GM19328 (cell line): ENCODE data around the gene IKZF3.
"Not testable (repeated sequence)": the region's sequence is repeated elsewhere in the genome, so short reads cannot be mapped to it uniquely, and the experiment has no call there.

ENCODE experiments used
- ATAC-seq: cut with Tn5 transposase; IDR thresholded peaks from one replicate; pipeline ENCODE4 v1.9.1; 2021; ENCODE audit warnings: mild to moderate bottlenecking, moderate library complexity; ENCODE audit not compliant: unreplicated experiment

IKZF3 gene

DNA sequence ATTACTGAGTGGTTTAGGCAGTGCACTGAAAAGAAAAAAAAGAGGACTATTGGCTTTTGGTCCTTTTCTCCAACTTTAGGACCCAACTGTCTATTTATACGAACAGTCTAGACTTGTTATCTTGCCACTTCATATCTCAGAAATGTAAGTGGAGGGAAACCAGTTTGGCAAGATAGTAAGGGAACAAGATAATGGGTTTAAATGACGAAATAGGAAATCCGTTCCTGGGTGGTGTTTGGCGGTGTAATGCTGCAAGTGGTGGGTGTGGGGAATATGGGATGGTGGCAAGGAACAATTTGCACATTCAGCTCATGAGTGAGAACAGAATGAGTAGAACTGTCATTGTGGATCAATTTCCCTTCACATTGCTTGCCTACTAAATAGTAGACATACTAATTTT, 81.6 kb downstream of the IKZF3 start:
- ATAC-seq = no peak

DNA sequence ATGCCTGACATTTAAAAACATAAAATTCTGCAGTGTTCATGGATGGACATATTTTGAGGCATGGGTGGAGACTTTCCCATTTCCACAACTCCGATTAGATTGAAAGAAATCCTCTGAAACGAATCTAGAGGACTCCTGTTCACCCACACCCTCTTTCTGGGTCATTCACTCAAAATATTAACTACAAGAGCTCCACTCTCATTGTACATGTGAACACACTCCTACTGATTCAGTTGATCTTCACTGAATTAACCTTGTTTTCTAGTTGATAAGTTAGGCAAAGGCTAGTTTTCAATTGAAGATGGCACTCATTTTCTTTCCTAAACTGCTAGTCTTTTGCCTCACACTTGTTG, 82.3 kb downstream of the IKZF3 start:
- ATAC-seq = no peak

GRCh38 chr17:39781031-39781860, 82.9 kb downstream of the IKZF3 start:
- ATAC-seq = no peak

- no peak for ATAC-seq
These were observed 86.4 kb downstream of the IKZF3 start for GRCh38 chr17:39777534-39778365.

GRCh38 chr17:39776252-39776651, 87.9 kb downstream of the IKZF3 start:
- no peak for ATAC-seq

GRCh38 chr17:39775031-39775430, 89.1 kb downstream of the IKZF3 start:
- no peak for ATAC-seq

DNA sequence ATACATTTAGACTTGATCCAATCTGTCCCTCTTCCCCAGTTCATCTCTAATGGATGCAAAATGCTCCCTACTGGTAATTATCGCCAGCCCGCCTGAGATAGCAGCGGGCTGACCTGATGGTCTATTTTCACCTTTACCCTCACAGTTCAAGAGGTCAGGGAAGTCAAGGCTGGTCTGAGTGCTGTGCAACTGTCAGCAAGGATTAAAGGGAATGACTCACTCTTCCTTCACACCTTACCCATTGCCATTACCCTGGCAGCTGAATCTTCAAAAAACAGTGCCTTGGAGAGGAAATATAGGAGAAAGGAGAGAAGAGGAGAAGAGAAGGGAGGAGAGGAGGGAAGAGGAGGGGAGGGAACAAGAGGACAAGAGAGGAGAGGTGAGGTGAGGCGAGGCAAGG, 90.1 kb downstream of the IKZF3 start:
- no peak for ATAC-seq

DNA sequence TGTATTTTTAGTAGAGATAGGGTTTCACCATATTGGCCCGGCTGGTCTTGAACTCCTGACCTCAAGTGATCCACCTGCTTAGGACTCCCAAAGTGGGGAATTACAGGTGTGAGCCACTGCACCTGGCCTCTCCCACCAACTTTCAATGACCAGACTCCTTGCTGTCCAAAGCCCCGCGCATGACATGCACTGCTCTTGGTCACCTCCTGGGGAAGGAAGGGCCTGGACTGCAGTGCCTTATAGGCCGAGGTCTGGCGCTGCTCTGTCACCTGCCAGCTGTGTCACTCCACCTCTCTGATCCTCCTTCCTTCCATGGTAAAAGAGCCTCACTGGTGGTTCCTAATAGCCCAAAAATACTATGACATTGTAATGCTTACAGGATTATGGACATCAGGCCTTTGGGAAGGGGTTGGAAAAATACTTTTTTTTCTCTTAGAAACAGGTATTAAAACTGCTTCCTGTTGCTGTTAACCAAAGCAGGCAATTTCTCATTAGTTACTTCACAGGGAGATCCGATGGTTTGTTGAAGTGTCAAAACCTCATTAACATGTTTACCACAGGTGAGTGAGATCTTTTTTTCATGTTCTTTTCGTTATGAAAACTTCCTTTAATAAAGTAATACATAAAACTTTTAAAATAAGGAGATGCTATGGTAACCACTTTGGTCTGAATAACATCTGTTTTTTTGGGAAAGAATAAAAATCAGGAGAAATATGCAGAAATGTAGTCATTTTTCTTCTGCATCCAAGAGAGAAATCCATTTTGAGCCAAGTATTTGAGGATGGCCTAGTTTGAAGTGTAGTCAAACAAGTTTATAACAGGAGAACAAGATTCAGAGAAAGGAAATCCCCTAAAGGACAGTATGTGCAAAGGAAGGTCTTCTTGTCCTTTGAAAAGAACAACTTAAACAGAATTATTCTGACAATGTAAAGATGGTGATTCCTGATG, 90.9 kb downstream of the IKZF3 start:
- ATAC-seq = no peak

- ATAC-seq = no peak
These were observed 91.7 kb downstream of the IKZF3 start for GRCh38 chr17:39772415-39772814.

- no peak for ATAC-seq
These were observed 94.0 kb downstream of the IKZF3 start for GRCh38 chr17:39769974-39770587.

DNA sequence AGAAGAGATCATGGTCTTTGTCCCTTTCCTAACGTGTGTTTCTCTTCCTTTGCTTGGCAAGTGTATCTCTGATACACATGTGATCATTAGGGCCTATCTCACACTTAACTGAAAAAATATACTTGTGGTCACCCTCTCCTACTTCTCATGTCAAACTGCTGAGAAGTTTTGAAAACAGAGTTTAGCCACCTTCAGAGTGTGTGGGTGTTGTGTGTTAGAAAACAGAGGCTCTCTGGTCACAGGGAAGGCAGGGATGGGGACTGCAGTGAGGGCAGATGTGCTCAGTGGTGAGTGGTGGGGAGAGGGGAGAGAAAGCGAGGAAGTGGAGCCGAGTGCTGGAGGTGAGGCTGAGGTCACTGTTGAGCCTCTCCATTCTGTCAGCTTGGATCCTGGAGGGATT, 97.0 kb downstream of the IKZF3 start:
- no peak for ATAC-seq

GRCh38 chr17:39765766-39766165, 98.3 kb downstream of the IKZF3 start:
- ATAC-seq = no peak

DNA sequence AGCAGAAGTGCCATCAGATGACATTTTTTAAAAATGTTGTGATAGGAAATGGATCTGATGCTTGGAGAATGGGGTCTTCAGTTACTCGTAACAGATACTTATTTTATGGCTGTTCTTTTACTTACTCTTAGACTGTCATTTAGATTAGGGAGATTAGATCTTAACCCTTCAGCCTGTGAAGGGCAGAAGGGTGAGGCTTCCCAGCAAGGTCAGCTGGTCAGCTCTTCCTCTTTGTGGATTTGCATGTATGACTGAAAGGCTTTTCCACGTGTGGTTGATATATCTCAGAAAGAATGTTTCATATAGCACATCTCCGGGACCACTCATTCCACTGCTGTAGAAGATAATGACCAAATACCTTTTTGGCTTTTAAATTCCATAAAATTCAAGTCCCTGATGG, 98.9 kb downstream of the IKZF3 start:
- ATAC-seq = no peak

DNA sequence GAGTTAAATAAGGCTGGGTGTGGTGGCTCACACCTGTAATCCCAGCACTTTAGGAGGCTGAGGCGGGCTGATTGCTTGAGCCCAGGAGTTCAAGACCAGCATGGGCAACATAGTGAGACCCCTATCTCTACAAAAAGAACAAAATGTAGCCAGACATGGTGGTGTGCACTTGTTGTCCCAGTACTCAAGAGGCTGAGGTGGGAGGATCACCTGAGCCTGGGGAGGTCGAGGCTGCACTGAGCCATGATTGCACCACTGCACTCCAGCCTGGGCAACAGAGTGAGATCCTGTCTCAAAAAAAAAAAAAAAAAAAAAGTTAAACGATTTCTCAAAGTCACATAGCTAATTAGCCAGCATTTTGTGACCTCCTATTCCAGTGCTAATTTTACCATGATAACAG, 99.9 kb downstream of the IKZF3 start:
- not testable (repeated sequence) for ATAC-seq

DNA sequence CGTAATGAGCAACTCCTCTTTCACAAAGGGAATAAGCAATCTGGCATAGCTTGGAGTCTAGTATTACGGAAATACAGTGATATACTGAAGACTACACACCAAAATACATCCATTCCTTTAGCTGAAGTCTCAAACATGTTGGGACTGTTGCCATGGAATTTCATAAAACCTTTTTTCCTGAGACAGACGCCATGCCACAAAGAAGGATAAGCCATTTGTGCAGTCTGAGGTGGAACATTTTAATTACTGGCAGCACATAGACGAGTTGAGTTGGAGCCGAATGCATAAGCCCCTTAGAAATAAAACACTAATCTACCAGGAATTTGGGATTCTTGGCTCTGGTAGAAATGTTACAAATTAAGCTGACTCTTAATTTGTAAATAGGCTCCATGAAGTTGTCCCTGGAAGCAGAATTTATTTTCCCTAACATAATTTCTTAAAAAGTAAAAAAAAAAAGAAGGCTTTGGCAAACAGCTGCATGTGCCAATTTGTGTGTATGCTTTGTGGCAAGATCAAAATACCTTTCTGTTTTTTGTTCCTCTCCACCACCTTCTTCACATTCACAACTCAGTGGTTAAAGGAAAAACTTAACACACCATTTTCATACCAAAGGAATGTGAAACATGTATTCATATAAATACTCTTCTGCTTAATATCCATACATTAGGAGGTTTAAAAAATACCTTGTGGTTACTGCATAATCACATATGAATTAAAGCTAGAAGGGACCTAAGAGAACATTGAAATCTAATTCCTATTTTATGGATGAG, 100.9 kb downstream of the IKZF3 start:
- no peak for ATAC-seq

DNA sequence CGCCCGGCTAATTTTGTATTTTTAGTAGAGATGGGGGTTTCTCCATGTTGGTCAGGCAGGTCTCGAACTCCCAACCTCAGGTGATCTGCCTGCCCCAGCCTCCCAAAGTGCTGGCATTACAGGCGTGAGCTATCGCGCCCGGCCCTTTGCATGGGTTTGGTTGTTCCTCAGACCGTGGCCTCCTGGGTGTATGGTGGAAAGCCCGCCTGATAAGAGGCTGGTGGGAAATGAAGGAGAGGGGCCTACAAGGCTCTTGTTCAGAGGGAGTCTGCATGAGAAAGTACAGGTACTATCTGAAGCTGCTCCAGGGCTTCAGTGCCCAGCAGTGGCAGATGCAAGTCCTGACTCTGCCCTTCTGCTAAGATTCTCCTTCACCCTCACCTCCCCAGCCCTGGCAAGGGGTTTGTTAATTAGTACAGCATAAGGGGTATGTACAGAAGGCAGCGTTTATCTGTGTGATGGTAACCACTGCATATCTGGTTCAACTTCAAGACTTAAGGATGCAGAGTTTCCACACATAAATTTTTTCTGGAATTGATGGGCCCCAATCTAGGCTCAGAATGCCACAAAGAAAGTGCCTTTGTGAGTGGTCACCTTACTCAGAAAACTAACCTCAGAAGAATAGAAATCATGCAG, 102.1 kb downstream of the IKZF3 start:
- no peak for ATAC-seq

DNA sequence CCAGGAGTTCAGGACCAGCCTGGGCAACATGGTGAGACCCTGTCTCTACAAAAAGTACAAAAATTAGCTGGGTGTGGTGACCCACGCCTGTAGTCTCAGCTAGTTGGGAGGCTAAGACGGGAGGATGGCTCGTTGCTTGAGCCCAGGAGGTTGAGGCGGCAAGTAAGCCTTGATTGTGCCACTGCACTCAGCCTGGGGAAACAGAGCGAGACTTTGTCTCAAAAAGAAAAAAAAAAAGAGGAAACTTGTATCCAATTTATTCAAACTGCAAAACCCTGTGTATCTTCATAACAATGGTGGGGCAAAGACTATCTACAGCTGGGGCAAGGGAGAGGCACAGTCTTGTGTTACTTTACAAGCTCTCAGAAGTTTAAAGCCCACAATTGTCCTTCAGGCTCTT, 104.9 kb downstream of the IKZF3 start:
- ATAC-seq = no peak

- no peak for ATAC-seq
These were observed 105.9 kb downstream of the IKZF3 start for GRCh38 chr17:39757931-39758873.
